ENCODE results near the gene MEA1.
A peak's percentile ranks its signal among the peaks of the same experiment; 100 is the strongest.
"Not testable (repeated sequence)": the region's sequence is repeated elsewhere in the genome, so short reads cannot be mapped to it uniquely, and the experiment has no call there.

The MEA1 gene

DNA sequence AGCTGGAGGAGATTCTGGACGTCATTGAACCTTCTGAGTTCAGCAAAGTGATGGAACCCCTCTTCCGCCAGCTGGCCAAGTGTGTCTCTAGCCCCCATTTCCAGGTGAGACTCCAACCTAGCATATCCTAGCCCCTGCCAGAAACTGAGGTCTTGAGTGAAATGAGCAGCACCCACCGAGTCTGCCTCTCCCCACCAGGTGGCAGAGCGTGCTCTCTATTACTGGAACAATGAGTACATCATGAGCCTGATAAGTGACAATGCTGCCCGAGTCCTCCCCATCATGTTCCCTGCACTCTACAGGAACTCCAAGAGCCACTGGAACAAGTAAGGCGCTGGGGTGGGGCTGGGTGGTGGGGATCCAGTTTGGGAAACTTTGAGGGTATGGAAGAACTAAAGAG is 4.6 kb downstream of the MEA1 start:
- no peak for DNase-seq (ENCODE audit: low read depth)

DNA sequence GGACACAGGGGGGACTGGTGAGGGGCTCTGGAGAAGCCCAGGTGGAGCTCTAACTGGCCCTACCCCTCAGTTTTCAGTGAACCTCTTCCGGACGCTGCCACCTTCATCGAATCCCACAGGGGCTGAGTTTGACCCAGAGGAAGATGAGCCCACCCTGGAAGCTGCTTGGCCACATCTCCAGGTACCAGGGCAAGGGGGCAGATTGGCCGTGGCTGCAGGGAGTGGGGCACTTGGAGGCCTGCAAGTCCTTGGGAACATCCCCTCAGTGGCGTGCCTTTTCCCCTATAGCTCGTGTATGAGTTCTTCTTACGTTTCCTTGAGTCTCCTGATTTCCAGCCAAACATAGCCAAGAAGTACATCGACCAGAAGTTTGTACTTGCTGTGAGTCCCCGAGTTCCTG is 6.6 kb downstream of the MEA1 start:
- DNase-seq (ENCODE audit: low read depth): no peak

DNA sequence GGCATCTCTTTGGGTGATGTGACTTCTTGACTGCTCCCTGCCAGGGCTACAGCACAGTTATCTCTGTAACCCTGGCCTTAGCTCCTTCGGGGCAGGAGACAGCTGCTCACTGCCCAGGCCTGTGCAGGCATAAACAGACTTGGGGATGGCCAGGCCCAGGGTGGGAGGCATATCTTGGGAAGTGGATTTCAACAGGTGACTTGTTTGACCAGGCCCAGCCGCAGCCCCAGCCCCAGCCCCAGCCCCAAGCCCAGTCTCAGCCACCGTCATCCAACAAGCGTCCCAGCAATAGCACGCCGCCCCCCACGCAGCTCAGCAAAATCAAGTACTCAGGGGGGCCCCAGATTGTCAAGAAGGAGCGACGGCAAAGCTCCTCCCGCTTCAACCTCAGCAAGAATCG is 7.5 kb downstream of the MEA1 start:
- no peak for DNase-seq (ENCODE audit: low read depth)

- no peak for DNase-seq (ENCODE audit: low read depth)
Measured at GRCh38 chr6:43005844-43006243, 7.9 kb downstream of the MEA1 start.

DNA sequence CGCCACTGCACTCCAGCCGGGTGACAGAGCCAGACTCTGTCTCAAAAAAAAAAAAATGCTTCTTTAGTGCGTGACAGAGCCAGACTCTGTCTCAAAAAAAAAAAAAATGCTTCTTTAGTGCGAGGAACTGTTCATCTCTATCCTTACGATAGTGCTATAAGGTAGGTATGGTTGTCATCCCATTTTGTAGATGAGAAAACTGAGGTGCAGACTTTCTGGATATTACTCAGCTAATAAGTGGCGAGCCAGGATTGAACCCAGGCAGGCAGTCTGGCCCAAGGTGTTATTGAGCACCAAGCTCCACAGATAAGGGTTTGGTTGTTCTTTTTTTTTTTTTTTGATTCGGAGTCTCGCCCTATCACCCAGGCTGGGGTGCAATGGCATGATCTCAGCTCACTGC is 11.9 kb downstream of the MEA1 start:
- DNase-seq (ENCODE audit: low read depth): no peak

DNA sequence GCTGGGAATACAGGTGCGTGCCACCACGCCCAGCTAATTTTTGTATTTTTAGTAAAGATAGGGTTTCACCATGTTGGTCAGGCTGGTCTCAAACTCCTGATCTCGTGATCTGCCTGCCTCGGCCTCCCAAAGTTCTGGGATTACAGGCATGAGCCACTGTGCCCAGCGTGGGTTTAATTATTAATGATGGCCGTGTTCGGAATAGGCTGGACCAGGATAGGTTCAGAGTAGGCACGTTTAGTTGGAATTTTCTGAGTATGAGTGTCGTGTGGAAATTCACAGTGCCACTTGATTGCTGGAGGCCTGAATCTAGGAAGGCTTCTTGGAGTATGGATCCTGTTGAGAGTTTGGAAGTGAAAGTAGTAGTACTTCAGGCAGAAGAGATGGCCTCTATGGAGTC is 15.5 kb downstream of the MEA1 start:
- DNase-seq (ENCODE audit: low read depth): not testable (repeated sequence)

DNA sequence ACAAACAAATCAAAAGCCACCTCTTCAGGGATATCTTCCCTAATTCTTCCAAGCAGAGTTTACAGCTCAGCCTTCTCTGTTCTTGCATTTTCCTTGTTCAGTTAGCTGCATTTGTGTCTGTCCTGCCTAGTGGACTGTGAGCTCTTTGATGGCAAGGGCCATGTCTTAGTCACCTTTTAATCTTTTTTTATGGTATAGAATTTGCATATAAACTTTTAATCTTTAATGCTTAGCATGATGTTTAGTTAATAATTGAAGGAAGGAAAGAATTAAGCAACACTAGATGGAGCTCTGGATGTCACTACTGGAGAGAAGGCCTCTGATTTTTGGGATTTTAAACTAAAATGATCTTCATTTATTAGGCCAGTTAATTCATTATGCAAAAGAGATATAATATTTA is 17.2 kb downstream of the MEA1 start:
- DNase-seq (ENCODE audit: low read depth): no peak

GRCh38 chr6:42993445-42993844 is 20.3 kb downstream of the MEA1 start:
- DNase-seq (ENCODE audit: low read depth): no peak

DNA sequence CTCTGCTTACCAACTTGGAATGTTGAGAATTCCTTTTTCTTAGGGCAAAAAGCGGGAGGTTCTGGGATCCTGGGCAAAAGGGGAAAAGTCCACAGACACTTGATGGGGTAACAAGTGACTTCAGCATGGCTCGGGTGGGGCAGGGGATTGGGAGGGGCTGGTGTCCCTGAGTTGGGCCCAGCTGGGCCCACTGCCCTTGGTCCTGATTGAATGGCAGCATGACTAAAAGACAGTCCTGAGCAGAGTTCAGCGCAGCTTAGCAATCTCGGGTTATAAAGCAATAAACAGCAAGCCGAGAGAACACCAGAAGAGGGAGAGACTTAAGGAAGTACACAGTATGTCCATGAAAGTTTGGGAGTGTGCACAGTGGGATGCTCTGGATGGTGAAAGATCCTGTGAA is 23.8 kb downstream of the MEA1 start:
- no peak for DNase-seq (ENCODE audit: low read depth)

GRCh38 chr6:42988486-42989020 is 25.2 kb downstream of the MEA1 start:
- no peak for DNase-seq (ENCODE audit: low read depth)

DNA sequence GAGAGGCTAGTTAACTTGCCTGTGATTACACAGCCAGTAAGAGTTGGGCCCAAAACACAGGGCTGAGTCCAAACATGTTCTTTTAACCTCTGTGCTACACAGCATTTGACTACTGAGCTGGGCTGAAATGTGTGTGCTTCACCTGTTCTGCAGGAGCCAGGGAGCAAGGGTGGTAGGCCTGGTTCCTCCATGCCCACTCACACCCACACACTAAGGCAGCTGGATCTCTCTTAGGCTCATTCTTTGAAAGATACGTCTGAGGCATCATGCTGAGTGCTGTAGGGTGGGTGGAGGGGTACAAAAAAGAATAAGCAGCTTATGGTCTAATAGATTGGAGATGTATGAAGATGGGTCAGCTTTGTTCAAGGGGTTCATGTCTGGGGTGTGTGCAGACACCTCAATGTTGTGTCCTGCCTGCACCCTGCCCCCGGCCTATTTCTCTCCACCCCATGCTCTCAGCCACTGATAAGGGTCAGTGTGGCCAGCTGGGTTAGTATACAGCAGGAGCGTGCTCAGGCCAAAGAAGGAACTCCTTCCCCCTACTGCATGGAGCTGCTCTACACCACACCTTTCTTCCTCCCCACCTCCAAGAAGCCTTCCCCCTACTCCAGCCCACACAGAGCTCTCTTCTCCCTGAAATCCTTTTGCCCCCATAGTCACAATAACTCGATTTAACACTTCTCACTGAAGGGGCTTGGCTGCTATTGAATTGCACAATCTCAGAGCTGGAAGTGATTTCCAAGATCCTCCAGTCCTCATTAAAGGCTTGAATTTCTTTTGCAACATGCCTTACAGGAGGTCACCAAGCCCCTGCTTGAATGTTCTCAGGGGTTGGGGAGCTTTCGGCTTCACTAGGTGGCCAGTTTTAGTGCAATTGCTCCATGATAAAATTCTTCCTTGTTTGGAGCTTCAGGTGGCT is 26.0 kb downstream of the MEA1 start:
- DNase-seq (ENCODE audit: low read depth): no peak

GRCh38 chr6:42984924-42985475 is 28.7 kb downstream of the MEA1 start:
- no peak for DNase-seq (ENCODE audit: low read depth)

DNA sequence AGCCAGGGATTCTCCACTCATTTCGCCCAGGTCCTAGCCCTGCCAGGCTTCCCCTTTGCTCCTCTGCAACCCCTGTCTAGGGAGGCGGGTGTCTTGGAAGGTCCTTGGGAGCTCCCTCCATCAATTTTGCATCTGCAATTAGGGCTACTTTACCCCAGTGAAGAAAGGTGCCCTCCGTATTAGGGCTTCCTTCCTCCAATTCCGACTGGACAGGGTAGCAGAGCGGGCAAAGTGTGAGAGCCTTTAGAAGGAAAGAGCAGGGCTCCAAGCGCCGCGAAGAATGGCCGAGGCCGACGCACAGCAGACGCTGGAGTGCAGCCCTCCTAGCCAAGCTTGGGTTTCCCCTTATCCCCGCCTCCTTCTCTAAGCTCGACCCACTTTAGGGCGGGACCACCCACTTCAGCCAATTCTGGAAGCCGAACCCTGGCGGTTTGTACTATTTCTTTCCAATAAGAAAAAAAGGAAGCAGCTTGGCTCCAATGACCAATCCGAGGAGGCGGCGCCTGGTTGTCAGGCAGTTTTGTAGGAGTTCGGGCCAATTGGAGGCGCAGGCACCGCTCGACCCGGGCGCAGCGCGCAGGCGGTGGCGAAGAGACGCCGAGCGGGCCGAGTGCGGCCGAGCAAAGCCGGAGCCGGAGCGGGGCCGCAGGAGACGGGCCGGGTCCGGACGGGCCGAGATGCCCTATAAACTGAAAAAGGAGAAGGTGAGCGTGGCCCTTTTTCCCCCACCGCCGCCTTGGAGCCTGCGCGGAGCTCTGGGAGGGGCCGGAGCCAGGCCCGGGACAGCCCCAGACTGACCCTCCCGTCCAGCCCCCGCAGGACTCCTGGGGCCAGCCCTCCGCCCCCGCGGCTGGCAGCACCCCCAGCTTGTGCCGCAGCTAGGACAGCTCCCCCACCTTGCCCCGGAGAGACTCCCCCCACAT is 29.5 kb downstream of the MEA1 start, which contains the start of gene PPP2R5D:
PPP2R5D (plus strand) TSS at position 570 of the 923 bp plus-strand sequence; CDS start at position 678, 108 bp downstream.
- DNase-seq (ENCODE audit: low read depth): peak; percentile 94

DNA sequence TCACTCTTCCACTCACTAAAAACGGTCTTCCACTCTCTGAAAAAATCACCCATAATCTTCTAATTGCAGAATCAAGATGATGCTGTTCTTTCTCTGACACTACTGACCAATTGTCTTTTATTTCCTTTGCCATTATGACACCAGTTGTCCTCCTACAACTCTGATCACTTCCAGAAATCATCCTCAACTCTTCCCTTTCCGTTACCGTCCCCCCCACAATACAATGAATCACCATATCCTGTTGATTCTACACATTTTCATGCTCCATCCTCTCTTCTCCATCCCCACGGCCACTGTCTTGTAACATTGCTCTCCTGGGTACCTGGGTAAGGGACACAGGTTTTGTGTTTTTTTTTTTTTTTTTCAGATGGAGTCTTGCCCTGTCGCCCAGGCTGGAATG is 31.9 kb downstream of the MEA1 start:
- DNase-seq (ENCODE audit: low read depth): no peak

- DNase-seq (ENCODE audit: low read depth): no peak
Measured at GRCh38 chr6:42979523-42980177, 34.1 kb downstream of the MEA1 start.

DNA sequence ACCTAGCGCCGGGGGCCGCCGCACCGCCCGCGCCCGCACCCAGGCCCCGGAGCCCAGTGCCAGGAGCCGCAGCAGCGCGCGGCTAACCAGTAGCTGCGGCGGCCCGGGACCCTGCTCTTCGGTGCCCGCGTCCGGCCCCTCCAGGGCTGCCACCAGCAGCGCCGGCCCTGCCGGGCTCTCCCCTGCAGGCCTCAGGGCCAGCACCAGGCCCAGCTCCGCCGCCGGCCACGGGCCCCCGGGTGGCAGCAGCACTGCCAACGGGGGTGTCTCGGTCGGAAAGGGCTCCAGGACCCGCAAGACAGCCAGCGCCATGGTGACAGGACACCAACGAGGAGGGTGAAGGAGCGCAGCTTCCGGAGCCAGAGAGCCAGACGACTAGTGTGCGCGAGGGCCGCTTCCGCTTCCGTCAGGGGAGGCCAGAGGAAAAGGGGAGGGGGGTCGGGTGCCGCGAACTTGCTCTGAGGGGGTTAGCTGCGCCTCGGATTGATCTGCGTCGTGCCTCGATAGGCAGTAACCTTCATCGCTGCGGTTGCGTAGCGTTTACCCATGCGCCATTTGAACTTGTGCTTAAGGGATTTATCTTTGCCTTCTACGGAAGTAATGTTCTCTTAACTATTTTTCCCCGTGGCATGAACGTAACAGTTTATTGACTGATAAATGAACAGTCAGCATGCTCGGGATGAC is 34.8 kb downstream of the MEA1 start, which contains the start of gene PEX6:
PEX6 (minus strand) TSS at position 343 of the 684 bp plus-strand sequence; CDS start at position 312, 31 bp downstream.
- peak; percentile 87 for DNase-seq (ENCODE audit: low read depth)

DNA sequence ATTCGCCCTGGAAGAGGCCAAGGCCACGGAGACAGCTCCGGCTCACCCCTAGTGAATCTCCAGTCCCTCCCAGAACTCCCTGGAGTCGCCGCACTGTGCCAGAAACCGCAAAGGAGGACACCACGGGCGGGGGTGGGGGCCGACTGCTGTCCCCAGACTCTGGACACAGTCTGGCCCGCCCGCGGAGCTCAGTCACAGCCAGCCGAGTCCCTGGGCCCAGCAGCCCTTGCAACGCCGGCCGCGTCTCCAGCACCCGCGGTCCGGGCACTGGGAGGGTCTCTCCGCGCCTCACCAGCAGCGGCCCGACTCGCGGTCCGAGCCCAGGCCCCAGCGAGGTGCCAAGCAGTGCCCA is 35.3 kb downstream of the MEA1 start:
- DNase-seq (ENCODE audit: low read depth): no peak

GRCh38 chr6:42974919-42975505 is 38.7 kb downstream of the MEA1 start:
- DNase-seq (ENCODE audit: low read depth): no peak

DNA sequence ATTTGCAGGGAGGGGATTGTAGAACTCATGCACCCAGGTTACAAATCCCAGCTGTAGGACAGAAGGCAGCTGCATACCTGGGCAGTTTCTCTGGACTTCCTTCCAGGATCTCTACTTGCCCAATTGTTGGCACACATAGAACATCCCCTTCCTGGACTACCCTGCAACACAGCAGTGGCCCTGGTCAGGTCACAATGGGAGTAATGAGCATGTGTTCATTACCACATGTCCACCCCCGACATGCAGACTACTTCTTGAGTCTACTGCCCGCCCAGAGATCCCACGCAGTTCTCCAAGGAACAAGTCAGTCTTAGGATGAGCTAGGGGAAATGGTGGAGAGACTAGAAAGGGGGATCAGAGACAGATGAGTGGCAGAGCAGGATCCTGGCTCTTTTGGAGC is 39.8 kb downstream of the MEA1 start:
- DNase-seq (ENCODE audit: low read depth): no peak

DNA sequence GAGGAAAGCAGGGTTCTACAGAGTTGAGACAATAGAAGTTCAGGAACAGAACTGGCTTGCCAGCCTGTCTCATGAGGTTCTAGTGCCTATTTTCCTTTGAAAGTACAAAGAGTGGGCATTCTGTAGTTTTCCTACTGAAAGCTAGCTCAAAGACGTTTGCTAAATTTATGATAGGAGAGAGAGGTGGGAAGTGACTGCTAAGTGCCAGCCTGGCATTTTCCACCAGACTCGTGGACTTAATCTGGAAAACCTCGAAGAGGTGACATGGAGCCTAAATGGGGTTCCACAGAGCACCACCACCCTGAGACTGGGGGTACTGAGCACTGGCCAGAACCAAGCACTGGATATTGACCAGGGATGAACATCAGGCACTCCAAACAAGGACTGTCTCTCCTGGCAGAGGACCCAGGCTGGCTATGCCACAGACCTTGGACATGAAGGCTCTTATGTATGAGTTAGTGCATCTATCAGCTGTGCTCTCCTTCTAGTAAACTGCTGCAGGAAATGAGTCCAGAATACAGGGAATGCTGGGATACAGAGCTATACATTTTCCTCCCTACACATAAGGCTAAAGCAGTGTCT is 41.9 kb downstream of the MEA1 start:
- DNase-seq (ENCODE audit: low read depth): no peak
